Keratinocyte (primary cell): ENCODE measurements around the gene MRPS18A. TPM values are rescaled to one million over a fixed set of nuclear protein-coding genes. Genes with fewer than 3 reads are reported as not detected.

ENCODE experiments used
- DNase-seq: peaks from one replicate; pipeline ENCODE4 v3.0.0-alpha.2; 2011; ENCODE audit warnings: low read depth, missing footprints, low spot score
- FAIRE-seq: peaks from 2 replicates; lab custom pipeline; 2011; peaks lifted over from hg19 to GRCh38; lab: Jason Lieb, UNC
- H2AFZ ChIP-seq: 2 replicates; pipeline ENCODE4 v1.6.0; 2012; ENCODE audit warnings: low read length, control low read depth, inconsistent platforms; ENCODE audit not compliant: control insufficient read depth
- H3K27ac ChIP-seq: 2 replicates; pipeline ENCODE4 v1.5.1; 2011; ENCODE audit warnings: low read length; ENCODE audit not compliant: control insufficient read depth, insufficient read depth
- H3K27me3 ChIP-seq: 3 replicates; pipeline ENCODE4 v1.6.0; 2011; ENCODE audit warnings: low read length; ENCODE audit not compliant: control insufficient read depth, insufficient read depth; ENCODE audit errors: extremely low read depth
- H3K36me3 ChIP-seq, 2 experiments: 2 replicates in 1 of 2; 3 replicates in 1 of 2; pipeline ENCODE4 v1.5.1; 2011; ENCODE audit warnings: low read length in 2 of 2, mild to moderate bottlenecking in 1 of 2; ENCODE audit not compliant: control insufficient read depth in 2 of 2, insufficient read depth in 2 of 2; ENCODE audit errors: extremely low read depth in 1 of 2
- H3K4me1 ChIP-seq: 3 replicates; pipeline ENCODE4 v1.5.1; 2011; ENCODE audit warnings: low read length; ENCODE audit not compliant: control insufficient read depth, insufficient read depth; ENCODE audit errors: extremely low read depth
- H3K4me2 ChIP-seq: 3 replicates; pipeline ENCODE4 v1.6.0; 2011; ENCODE audit warnings: low read depth, low read length; ENCODE audit not compliant: control insufficient read depth, insufficient read depth; ENCODE audit errors: extremely low read depth
- H3K4me3 ChIP-seq, 3 experiments: fragments of 200-600 bp in 1 of 3; sonication (generic) in 1 of 3; 2 replicates in 2 of 3; 3 replicates in 1 of 3; pipeline ENCODE4 v1.5.1; 2011 to 2016; ENCODE audit warnings: low read length in 3 of 3, mild to moderate bottlenecking in 3 of 3, control low read depth in 2 of 3, inconsistent platforms in 1 of 3, low read depth in 1 of 3, mixed read lengths in 1 of 3, mixed run types in 1 of 3, moderate library complexity in 1 of 3; ENCODE audit not compliant: control insufficient read depth in 2 of 3, insufficient read depth in 2 of 3; ENCODE audit errors: extremely low read depth in 1 of 3
- H3K79me2 ChIP-seq: 2 replicates; pipeline ENCODE4 v1.6.0; 2012; ENCODE audit warnings: low read length; ENCODE audit not compliant: control insufficient read depth, insufficient read depth
- H3K9ac ChIP-seq: 3 replicates; pipeline ENCODE4 v1.6.0; 2011; ENCODE audit warnings: low read length; ENCODE audit not compliant: control insufficient read depth, insufficient read depth; ENCODE audit errors: extremely low read depth
- H3K9me1 ChIP-seq: 3 replicates; pipeline ENCODE4 v1.6.0; 2011; ENCODE audit warnings: low read length; ENCODE audit not compliant: control insufficient read depth, insufficient read depth; ENCODE audit errors: extremely low read depth
- H3K9me3 ChIP-seq: 2 replicates; pipeline ENCODE4 v1.5.1; 2012; ENCODE audit warnings: low read depth, low read length; ENCODE audit not compliant: control insufficient read depth
- H4K20me1 ChIP-seq: 3 replicates; pipeline ENCODE4 v1.6.0; 2011; ENCODE audit warnings: low read length; ENCODE audit not compliant: control insufficient read depth, insufficient read depth; ENCODE audit errors: extremely low read depth
- CTCF ChIP-seq, 3 experiments: IDR thresholded peaks in 1 of 3; conservative IDR thresholded peaks in 1 of 3; optimal IDR thresholded peaks in 1 of 3; 2 replicates in 2 of 3; 3 replicates in 1 of 3; pipeline versions ENCODE3 to v1.5.1; 2011; ENCODE audit warnings: low read length in 3 of 3, mild to moderate bottlenecking in 3 of 3, moderate library complexity in 2 of 3, control low read depth in 1 of 3, inconsistent platforms in 1 of 3; ENCODE audit not compliant: insufficient read depth in 2 of 3; ENCODE audit errors: extremely low read depth in 1 of 3
- EZH2 ChIP-seq: IDR thresholded peaks from one replicate; pipeline ENCODE4 v1.6.1; 2012; ENCODE audit warnings: inconsistent platforms, mild to moderate bottlenecking, low read length, moderate library complexity
- dilution Hi-C: fragments of 300-500 bp; cut with MboI; formaldehyde crosslinking; loops from one replicate; pipeline ENCODE4 v1.7.0; 2020; ENCODE audit warnings: low sequenced_read_pairs; ENCODE audit not compliant: extremely low pct_ligation_motif_present
- polyA plus RNA-seq, 5 experiments: library from polyadenylated mRNA; depleted of rRNA in 3 of 5; stranded (reverse) in 3 of 5; stranded (forward) in 1 of 5; unstranded in 1 of 5; fragments of >200 nt; gene quantifications; 1 replicate in 1 of 5; 2 replicates in 3 of 5; 3 replicates in 1 of 5; pipeline versions ENCODE4 v1.2.1 to v1.2.3, GENCODE V29; 2011 to 2012; ENCODE audit warnings: missing spikeins in 2 of 5, low read depth in 1 of 5, low replicate concordance in 1 of 5

Gene MRPS18A
- polyA plus RNA-seq, 1 donor (not counting 4 experiments of a cell fraction or from before 2014, with no cell fraction given): 48.8 TPM

- no peak for TF ChIP-seq EZH2
- TF ChIP-seq CTCF (optimal IDR thresholded peaks at IDR 0.05 in 1 of 3, IDR thresholded peaks at IDR 0.05 in 1 of 3, conservative IDR thresholded peaks at IDR 0.05 in 1 of 3; ENCODE audit: extremely low read depth in 1 of 3, insufficient read depth in 2 of 3, low read length in 3 of 3): no peak
- Histone ChIP-seq H3K4me2 (peak overlapping the region; percentile 98), H2AFZ (peak overlapping the region; percentile 94)
Observed at GRCh38 chr6:43687079-43687436, 533 bp downstream of the MRPS18A start.

DNA sequence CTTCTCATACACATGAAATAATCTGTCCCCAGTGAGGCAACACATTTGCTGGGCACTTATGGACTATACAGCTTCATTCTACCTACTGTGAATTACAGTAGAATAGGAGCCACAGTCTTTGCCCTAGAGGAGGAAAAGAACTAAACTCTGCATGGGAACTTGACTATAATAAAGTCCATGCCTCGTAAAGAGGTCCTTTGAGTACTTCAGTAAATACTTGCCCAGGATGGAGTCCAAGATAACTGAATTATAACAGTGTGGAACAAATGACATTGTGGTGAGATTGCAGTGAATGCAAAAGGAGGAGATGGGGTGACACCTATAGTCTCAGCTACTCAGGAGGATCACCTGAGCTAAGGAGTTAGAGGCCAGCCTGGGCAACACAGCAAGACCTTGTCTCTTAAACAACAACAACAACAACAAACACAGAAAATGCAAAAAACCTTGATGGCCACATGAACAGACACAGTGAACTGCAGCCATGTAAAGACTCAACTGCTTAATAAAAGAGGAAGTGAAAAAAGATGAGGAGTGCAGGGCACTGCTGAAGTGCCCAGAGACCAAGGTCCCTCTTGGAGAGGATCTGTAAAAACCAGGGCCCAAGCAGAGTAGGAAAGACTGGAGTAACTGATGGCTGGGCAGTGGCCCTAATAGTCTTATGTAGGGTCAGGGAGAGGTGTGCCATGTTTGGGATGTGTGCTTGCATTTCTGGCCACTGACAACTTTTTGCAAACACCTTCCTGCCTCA is 3.7 kb downstream of the MRPS18A start:
- dilution Hi-C loops: no loop called here
- TF ChIP-seq EZH2 (no peak), CTCF (optimal IDR thresholded peaks at IDR 0.05 in 1 of 3, IDR thresholded peaks at IDR 0.05 in 1 of 3, conservative IDR thresholded peaks at IDR 0.05 in 1 of 3; ENCODE audit: extremely low read depth in 1 of 3, insufficient read depth in 2 of 3, low read length in 3 of 3) (no peak)
- H3K9me3 ChIP-seq: no peaks in the 10 kb centered on the region
- DNase-seq (no peak), FAIRE-seq (no peak)
- peaks cover 7 to 21% of the 10 kb centered on the region in 2 experiments for H3K36me3 ChIP-seq
- H3K4me2 ChIP-seq: no peak overlapping the region
- H3K9ac ChIP-seq: no peak overlapping the region
- no peaks in the 10 kb centered on the region for H4K20me1 ChIP-seq
- no peaks in the 10 kb centered on the region for H3K27me3 ChIP-seq
- H3K4me3 ChIP-seq: no peak overlapping the region
- peaks cover 62% of the 10 kb centered on the region for H3K79me2 ChIP-seq
- H3K4me1 ChIP-seq: peaks cover 16% of the 10 kb centered on the region
- H2AFZ ChIP-seq: no peak overlapping the region
- no peak overlapping the region for H3K27ac ChIP-seq
- H3K9me1 ChIP-seq: peaks cover 2% of the 10 kb centered on the region

More at GRCh38 chr6:43687079-43687436, 533 bp downstream of the MRPS18A start:
- H3K79me2 ChIP-seq: peaks cover 56% of the 10 kb centered on the region
- DNase-seq: no peak
- H3K27me3 ChIP-seq: no peaks in the 10 kb centered on the region
- no peaks in the 10 kb centered on the region for H3K9me3 ChIP-seq
- dilution Hi-C loops: no loop called here
- peak overlapping the region; percentile 81 for H3K27ac ChIP-seq
- peaks cover 2% of the 10 kb centered on the region for H3K9me1 ChIP-seq
- peak overlapping the region; percentile 95 for H3K9ac ChIP-seq
- no peaks in the 10 kb centered on the region for H4K20me1 ChIP-seq
- peaks cover 3 to 7% of the 10 kb centered on the region in 2 experiments for H3K36me3 ChIP-seq
- peak overlapping the region; percentile 59 to 97 (median 94) for H3K4me3 ChIP-seq
- H3K4me1 ChIP-seq: peaks cover 16% of the 10 kb centered on the region
- FAIRE-seq: no peak
